SK-N-SH (cell line): ENCODE results near the gene CREB3L4. TPM values are rescaled to one million over a fixed set of nuclear protein-coding genes. Genes with fewer than 3 reads are reported as not detected.

Experiments used
- CTCF ChIA-PET: fragments of 300-600, 350-600 bp; formaldehyde crosslinking; extraction: SDS; loops from one replicate; lab custom pipeline; 2021; lab: Yijun Ruan, JAX
- POLR2A ChIA-PET: fragments of 350-600 bp; sonication (Branson Sonifier 250); formaldehyde crosslinking; extraction: SDS; loops from one replicate; lab custom pipeline; 2020; ENCODE audit warnings: antibody characterized with exemption, inconsistent platforms; lab: Yijun Ruan, JAX
- DNase-seq: peaks from one replicate; pipeline ENCODE4 v3.0.0; 2012
- H2AFZ ChIP-seq: fragments of 200-600 bp; sonication (generic); 2 replicates; pipeline ENCODE4 v1.8.1; 2016; ENCODE audit warnings: antibody characterized with exemption, mild to moderate bottlenecking, low read depth
- H3F3A ChIP-seq: fragments of 200-600 bp; sonication (generic); replicated peaks from 2 replicates; pipeline ENCODE3; 2016; ENCODE audit warnings: antibody characterized with exemption, mild to moderate bottlenecking; ENCODE audit not compliant: insufficient read depth
- H3K27ac ChIP-seq, 2 experiments: fragments of 200-500 bp in 1 of 2; fragments of 200-600 bp in 1 of 2; sonication (Bioruptor generic) in 1 of 2; sonication (generic), shearing (Covaris generic) in 1 of 2; 2 replicates each; pipeline versions ENCODE4 v1.5.1 to v1.6.1; 2014 to 2016; ENCODE audit warnings: low read depth in 2 of 2, inconsistent platforms in 1 of 2, low read length in 1 of 2, mild to moderate bottlenecking in 1 of 2, mixed read lengths in 1 of 2
- H3K27me3 ChIP-seq: fragments of 200-600 bp; sonication (generic), shearing (Covaris generic); 2 replicates; pipeline ENCODE4 v1.6.1; 2016; ENCODE audit warnings: mixed run types; ENCODE audit not compliant: insufficient read depth
- H3K36me3 ChIP-seq, 2 experiments: fragments of 200-500 bp in 1 of 2; fragments of 200-600 bp in 1 of 2; sonication (Bioruptor generic) in 1 of 2; sonication (generic) in 1 of 2; replicated peaks in 1 of 2; 2 replicates each; pipeline versions ENCODE3 to v1.5.1; 2014 to 2016; ENCODE audit warnings: low read length in 1 of 2, mild to moderate bottlenecking in 1 of 2; ENCODE audit not compliant: insufficient read depth in 2 of 2, control insufficient read depth in 1 of 2
- H3K4me1 ChIP-seq, 2 experiments: fragments of 200-500 bp in 1 of 2; fragments of 200-600 bp in 1 of 2; sonication (Bioruptor generic) in 1 of 2; sonication (generic), shearing (Covaris generic) in 1 of 2; 2 replicates each; pipeline versions ENCODE4 v1.5.1 to v1.6.1; 2014 to 2016; ENCODE audit warnings: low read depth in 1 of 2, low read length in 1 of 2, mixed run types in 1 of 2; ENCODE audit not compliant: insufficient read depth in 2 of 2, control insufficient read depth in 1 of 2
- H3K4me2 ChIP-seq: fragments of 200-600 bp; sonication (generic), shearing (Covaris generic); 2 replicates; pipeline ENCODE4 v1.6.1; 2017; ENCODE audit warnings: mixed run types
- H3K4me3 ChIP-seq, 2 experiments: fragments of 200-500 bp in 1 of 2; fragments of 200-600 bp in 1 of 2; sonication (Bioruptor generic) in 1 of 2; sonication (generic), shearing (Covaris generic) in 1 of 2; 2 replicates each; pipeline versions ENCODE4 v1.5.1 to v1.8.1; 2014 to 2016; ENCODE audit warnings: low read depth in 2 of 2, inconsistent platforms in 1 of 2, low read length in 1 of 2, mild to moderate bottlenecking in 1 of 2, mixed read lengths in 1 of 2, moderate library complexity in 1 of 2
- H3K79me2 ChIP-seq: fragments of 200-600 bp; sonication (generic); 2 replicates; pipeline ENCODE4 v1.8.1; 2017; ENCODE audit warnings: mild to moderate bottlenecking; ENCODE audit not compliant: insufficient read depth
- H3K9ac ChIP-seq: fragments of 200-600 bp; sonication (generic); 2 replicates; pipeline ENCODE4 v1.6.1; 2017; ENCODE audit warnings: mixed run types
- H3K9me2 ChIP-seq: fragments of 200-600 bp; sonication (generic); 2 replicates; pipeline ENCODE4 v1.6.1; 2017; ENCODE audit warnings: mixed run types
- H3K9me3 ChIP-seq: fragments of 200-600 bp; sonication (generic); 2 replicates; pipeline ENCODE4 v1.6.1; 2017; ENCODE audit warnings: mixed run types, mild to moderate bottlenecking, moderate library complexity
- H4K20me1 ChIP-seq: fragments of 200-600 bp; sonication (generic); 2 replicates; pipeline ENCODE4 v1.6.1; 2017; ENCODE audit warnings: mild to moderate bottlenecking, mixed run types; ENCODE audit not compliant: insufficient read depth
- CTCF ChIP-seq: fragments of 200-600 bp; sonication (generic); IDR thresholded peaks from 2 replicates; pipeline ENCODE4 v1.6.1; 2017; ENCODE audit warnings: antibody characterized with exemption, mild to moderate bottlenecking, moderate library complexity
- FOXM1 ChIP-seq: IDR thresholded peaks from 2 replicates; pipeline ENCODE4 v1.4.0; 2012; ENCODE audit warnings: low read depth, mild to moderate bottlenecking
- GATA2 ChIP-seq: sonication (generic); formaldehyde crosslinking; IDR thresholded peaks from 2 replicates; pipeline ENCODE4 v1.5.0; 2020; ENCODE audit warnings: mild to moderate bottlenecking, missing genetic modification reagents
- MEF2A ChIP-seq: IDR thresholded peaks from 2 replicates; pipeline ENCODE4 v1.4.0; 2012; ENCODE audit warnings: low read depth, borderline replicate concordance
- MXI1 ChIP-seq: IDR thresholded peaks from 2 replicates; pipeline ENCODE4 v1.6.1; 2012; ENCODE audit warnings: mild to moderate bottlenecking, low read depth, low read length, improper control_type of control experiment
- NRF1 ChIP-seq: IDR thresholded peaks from 2 replicates; pipeline ENCODE4 v1.6.1; 2012; ENCODE audit warnings: low read depth, mild to moderate bottlenecking, low read length
- RAD21 ChIP-seq: IDR thresholded peaks from 2 replicates; pipeline ENCODE4 v1.6.1; 2012; ENCODE audit warnings: mild to moderate bottlenecking, low read length
- RCOR1 ChIP-seq: fragments of 150-350 bp; IDR thresholded peaks from 2 replicates; pipeline ENCODE4 v1.6.1; 2017; ENCODE audit warnings: antibody characterized with exemption, low read length
- REST ChIP-seq: IDR thresholded peaks from 2 replicates; pipeline ENCODE4 v1.6.1; 2012; ENCODE audit warnings: mild to moderate bottlenecking, low read depth, low read length, moderate library complexity
- RFX5 ChIP-seq: IDR thresholded peaks from 2 replicates; pipeline ENCODE4 v1.6.1; 2012; ENCODE audit warnings: mild to moderate bottlenecking, improper control_type of control experiment, low read length
- SMC3 ChIP-seq: IDR thresholded peaks from 2 replicates; pipeline ENCODE4 v1.6.1; 2012; ENCODE audit warnings: low read depth, low read length, improper control_type of control experiment
- TCF12 ChIP-seq: IDR thresholded peaks from 2 replicates; pipeline ENCODE4 v1.4.0; 2012
- TEAD4 ChIP-seq: IDR thresholded peaks from 2 replicates; pipeline ENCODE4 v1.4.0; 2012; ENCODE audit warnings: mild to moderate bottlenecking, borderline replicate concordance; ENCODE audit not compliant: insufficient read depth
- YY1 ChIP-seq: IDR thresholded peaks from 2 replicates; pipeline ENCODE4 v1.4.0; 2012; ENCODE audit warnings: low read depth, mild to moderate bottlenecking
- WGBS: methylation state at CpG from one replicate; pipeline ENCODE4 v1.1.6; 2017; ENCODE audit warnings: low lambda C conversion rate; 5-methylcytosine and 5-hydroxymethylcytosine counted together
- polyA plus RNA-seq, 3 experiments: library from polyadenylated mRNA; depleted of rRNA; stranded (reverse); fragments of >200 nt; gene quantifications; 2 replicates each; pipeline ENCODE4 v1.2.3, GENCODE V29; 2012
- TF ChIP-seq, protein P1 (sequence below): fragments of 150-350 bp; IDR thresholded peaks from 2 replicates; pipeline ENCODE4 v1.6.1; 2017; ENCODE audit warnings: antibody characterized with exemption, low read length, low read depth, borderline replicate concordance
- TF ChIP-seq, protein P2 (sequence below): IDR thresholded peaks from 2 replicates; pipeline ENCODE4 v1.4.0; 2012; ENCODE audit warnings: low read depth
- TF ChIP-seq, protein P3 (sequence below): fragments of 150-350 bp; IDR thresholded peaks from 2 replicates; pipeline ENCODE4 v1.6.1; 2016; ENCODE audit warnings: mild to moderate bottlenecking, low read depth, low read length

Gene CREB3L4
- polyA plus RNA-seq, 1 of the 3 experiments (the other 2 are of a cell fraction), result 12.8 TPM

DNA sequence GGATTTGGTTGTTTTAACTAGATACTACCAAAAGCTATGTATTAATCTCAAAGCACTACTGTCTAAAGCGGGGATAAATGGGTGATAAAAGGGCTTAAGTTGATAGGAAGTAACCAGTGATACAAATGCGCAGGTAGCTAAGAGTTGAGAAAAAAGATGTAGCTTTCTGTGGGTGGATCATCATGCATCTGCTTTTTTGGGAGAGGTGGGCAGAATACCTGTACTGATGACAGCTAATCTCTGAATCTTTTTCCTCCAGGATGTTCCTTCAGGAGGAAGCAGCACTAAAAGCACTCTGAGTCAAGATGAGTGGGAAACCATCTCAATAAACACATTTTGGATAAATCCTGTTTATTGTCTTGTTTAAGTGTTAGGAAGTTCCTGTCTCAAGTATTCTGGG lies 24.1 kb downstream of the CREB3L4 start:
- ChIA-PET POLR2A (interaction anchor here (0.9 to 2.5 kb wide), 5 partner anchors 9 to 208 kb away, joined by 4 to 59 read pairs (median 18); partner anchors contain the start of genes CREB3L4 and JTB), CTCF (interaction anchor here (2.6 to 3.3 kb wide), 2 partner anchors 45 to 314 kb away, joined by 11 to 12 read pairs; partner anchors contain the start of gene DENND4B)
- Histone ChIP-seq H3K4me1 (peaks cover 19% of the 10 kb centered on the region in 2 experiments; a peak in 3 of 4 replicates), H3K9me3 (no peaks in the 10 kb centered on the region), H3K27me3 (no peaks in the 10 kb centered on the region), H3K79me2 (peaks cover 24% of the 10 kb centered on the region), H3K27ac (peak overlapping the region; percentile 79 to 92; a peak in 2 of 4 replicates), H3K36me3 (peaks cover 24 to 35% of the 10 kb centered on the region in 2 experiments), H3K9me2 (no peaks in the 10 kb centered on the region), H2AFZ (no peak overlapping the region), H3K4me2 (peak overlapping the region; percentile 83), H3K4me3 (peak overlapping the region; percentile 82 to 85), H3F3A (peaks cover 57% of the 10 kb centered on the region), H4K20me1 (peaks cover 8% of the 10 kb centered on the region; the same call in 1 of the 2 replicates), H3K9ac (peak overlapping the region; percentile 92)
- 90% methylated on average over 2 of the region's 2 CpGs for WGBS
- no peak for DNase-seq
- TF ChIP-seq, protein P1, sequence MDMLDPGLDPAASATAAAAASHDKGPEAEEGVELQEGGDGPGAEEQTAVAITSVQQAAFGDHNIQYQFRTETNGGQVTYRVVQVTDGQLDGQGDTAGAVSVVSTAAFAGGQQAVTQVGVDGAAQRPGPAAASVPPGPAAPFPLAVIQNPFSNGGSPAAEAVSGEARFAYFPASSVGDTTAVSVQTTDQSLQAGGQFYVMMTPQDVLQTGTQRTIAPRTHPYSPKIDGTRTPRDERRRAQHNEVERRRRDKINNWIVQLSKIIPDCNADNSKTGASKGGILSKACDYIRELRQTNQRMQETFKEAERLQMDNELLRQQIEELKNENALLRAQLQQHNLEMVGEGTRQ, result no peak
- TF ChIP-seq MEF2A (no peak), TEAD4 (no peak), SMC3 (no peak), REST (no peak), YY1 (no peak), FOXM1 (no peak), CTCF (no peak), RAD21 (no peak), GATA2 (no peak), RCOR1 (no peak), NRF1 (no peak), TCF12 (no peak), RFX5 (no peak), MXI1 (no peak)
- TF ChIP-seq, protein P2, sequence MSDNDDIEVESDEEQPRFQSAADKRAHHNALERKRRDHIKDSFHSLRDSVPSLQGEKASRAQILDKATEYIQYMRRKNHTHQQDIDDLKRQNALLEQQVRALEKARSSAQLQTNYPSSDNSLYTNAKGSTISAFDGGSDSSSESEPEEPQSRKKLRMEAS, result no peak
- TF ChIP-seq, protein P3, sequence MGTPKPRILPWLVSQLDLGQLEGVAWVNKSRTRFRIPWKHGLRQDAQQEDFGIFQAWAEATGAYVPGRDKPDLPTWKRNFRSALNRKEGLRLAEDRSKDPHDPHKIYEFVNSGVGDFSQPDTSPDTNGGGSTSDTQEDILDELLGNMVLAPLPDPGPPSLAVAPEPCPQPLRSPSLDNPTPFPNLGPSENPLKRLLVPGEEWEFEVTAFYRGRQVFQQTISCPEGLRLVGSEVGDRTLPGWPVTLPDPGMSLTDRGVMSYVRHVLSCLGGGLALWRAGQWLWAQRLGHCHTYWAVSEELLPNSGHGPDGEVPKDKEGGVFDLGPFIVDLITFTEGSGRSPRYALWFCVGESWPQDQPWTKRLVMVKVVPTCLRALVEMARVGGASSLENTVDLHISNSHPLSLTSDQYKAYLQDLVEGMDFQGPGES, result no peak
